ENCODE data around the gene EIF2B4. TPM values are rescaled to one million over a fixed set of nuclear protein-coding genes. Genes with fewer than 3 reads are reported as not detected.

The EIF2B4 gene
- total and polyA plus RNA-seq, 9 of the 15 experiments (the other 6 are each of a cell fraction or from before 2014, with no cell fraction given): 29.7 to 80.3 (median 58.9) TPM

- TF ChIP-seq SIN3A (IDR thresholded peaks at IDR 0.05; ENCODE audit: borderline replicate concordance in 2 of 2, control insufficient read depth in 1 of 2, low read depth in 2 of 2, low read length in 2 of 2): peak; percentile 53 to 68; a peak in 2 of 4 replicates
- TF ChIP-seq ZNF668 (CRISPR knock-in tag; IDR thresholded peaks at IDR 0.05): no peak
- TF ChIP-seq ZNF12 (CRISPR knock-in tag; IDR thresholded peaks at IDR 0.05): no peak
- TF ChIP-seq ZNF121 (CRISPR knock-in tag; conservative IDR thresholded peaks at IDR 0.05): no peak
- TF ChIP-seq ZNF695 (CRISPR knock-in tag; IDR thresholded peaks at IDR 0.05): no peak
- TF ChIP-seq, protein P1, sequence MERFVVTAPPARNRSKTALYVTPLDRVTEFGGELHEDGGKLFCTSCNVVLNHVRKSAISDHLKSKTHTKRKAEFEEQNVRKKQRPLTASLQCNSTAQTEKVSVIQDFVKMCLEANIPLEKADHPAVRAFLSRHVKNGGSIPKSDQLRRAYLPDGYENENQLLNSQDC (CRISPR knock-in tag; IDR thresholded peaks at IDR 0.05): no peak
- TF ChIP-seq NCOA4 (IDR thresholded peaks at IDR 0.05; ENCODE audit: partially characterized antibody): no peak
- TF ChIP-seq FUS (optimal IDR thresholded peaks at IDR 0.05; ENCODE audit: low read depth, low read length): no peak
- no peak for TF ChIP-seq PREB (CRISPR knock-in tag; IDR thresholded peaks at IDR 0.05)
- TF ChIP-seq GTF2F1 (IDR thresholded peaks at IDR 0.05; ENCODE audit: low read depth, low read length): peak; percentile 77
- TF ChIP-seq STAT5A (IDR thresholded peaks at IDR 0.05; ENCODE audit: borderline replicate concordance, low read length): no peak
- TF ChIP-seq EHMT2 (IDR thresholded peaks at IDR 0.05): no peak
- TF ChIP-seq ZNF3 (CRISPR knock-in tag; IDR thresholded peaks at IDR 0.05): peak; percentile 47; the same call in 1 of the 2 replicates
- TF ChIP-seq NR2C2 (CRISPR knock-in tag; IDR thresholded peaks at IDR 0.05): no peak
- peak; percentile 30; the same call in 1 of the 2 replicates for TF ChIP-seq NR2C2 (tag; IDR thresholded peaks at IDR 0.05)
- TF ChIP-seq TFAP4 (CRISPR knock-in tag; IDR thresholded peaks at IDR 0.05; ENCODE audit: borderline replicate concordance): peak; percentile 90
- no peak for TF ChIP-seq EWSR1 (IDR thresholded peaks at IDR 0.05; ENCODE audit: borderline replicate concordance, low read depth, partially characterized antibody)
- no peak for TF ChIP-seq SRSF7 (optimal IDR thresholded peaks at IDR 0.05; ENCODE audit: low read depth, low read length)
- no peak for TF ChIP-seq PTBP1 (IDR thresholded peaks at IDR 0.05; ENCODE audit: low read depth, low read length)
- TF ChIP-seq PTTG1 (tag; IDR thresholded peaks at IDR 0.05; ENCODE audit: low read depth): no peak
- TF ChIP-seq, protein P2, sequence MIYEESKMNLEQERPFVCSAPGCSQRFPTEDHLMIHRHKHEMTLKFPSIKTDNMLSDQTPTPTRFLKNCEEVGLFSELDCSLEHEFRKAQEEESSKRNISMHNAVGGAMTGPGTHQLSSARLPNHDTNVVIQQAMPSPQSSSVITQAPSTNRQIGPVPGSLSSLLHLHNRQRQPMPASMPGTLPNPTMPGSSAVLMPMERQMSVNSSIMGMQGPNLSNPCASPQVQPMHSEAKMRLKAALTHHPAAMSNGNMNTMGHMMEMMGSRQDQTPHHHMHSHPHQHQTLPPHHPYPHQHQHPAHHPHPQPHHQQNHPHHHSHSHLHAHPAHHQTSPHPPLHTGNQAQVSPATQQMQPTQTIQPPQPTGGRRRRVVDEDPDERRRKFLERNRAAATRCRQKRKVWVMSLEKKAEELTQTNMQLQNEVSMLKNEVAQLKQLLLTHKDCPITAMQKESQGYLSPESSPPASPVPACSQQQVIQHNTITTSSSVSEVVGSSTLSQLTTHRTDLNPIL (CRISPR knock-in tag; IDR thresholded peaks at IDR 0.05): no peak
- no peak for TF ChIP-seq LARP7 (IDR thresholded peaks at IDR 0.05)
- TF ChIP-seq, protein P3, sequence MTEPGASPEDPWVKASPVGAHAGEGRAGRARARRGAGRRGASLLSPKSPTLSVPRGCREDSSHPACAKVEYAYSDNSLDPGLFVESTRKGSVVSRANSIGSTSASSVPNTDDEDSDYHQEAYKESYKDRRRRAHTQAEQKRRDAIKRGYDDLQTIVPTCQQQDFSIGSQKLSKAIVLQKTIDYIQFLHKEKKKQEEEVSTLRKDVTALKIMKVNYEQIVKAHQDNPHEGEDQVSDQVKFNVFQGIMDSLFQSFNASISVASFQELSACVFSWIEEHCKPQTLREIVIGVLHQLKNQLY (CRISPR knock-in tag; conservative IDR thresholded peaks at IDR 0.05): 0 out of 4 replicates have a peak, but pooled peaks of 1 of the 2 experiments have one; percentile 29
- peak; percentile 91 for TF ChIP-seq EP400 (IDR thresholded peaks at IDR 0.05)
- TF ChIP-seq ZNF217 (CRISPR knock-in tag; IDR thresholded peaks at IDR 0.05): no peak
Measured at GRCh38 chr2:27322766-27323595, 47.2 kb downstream of the EIF2B4 start, which contains the start of gene MPV17 (continued).

Measured in K562 (cell line).